Measurements from ENCODE around the gene THAP4.

DNA sequence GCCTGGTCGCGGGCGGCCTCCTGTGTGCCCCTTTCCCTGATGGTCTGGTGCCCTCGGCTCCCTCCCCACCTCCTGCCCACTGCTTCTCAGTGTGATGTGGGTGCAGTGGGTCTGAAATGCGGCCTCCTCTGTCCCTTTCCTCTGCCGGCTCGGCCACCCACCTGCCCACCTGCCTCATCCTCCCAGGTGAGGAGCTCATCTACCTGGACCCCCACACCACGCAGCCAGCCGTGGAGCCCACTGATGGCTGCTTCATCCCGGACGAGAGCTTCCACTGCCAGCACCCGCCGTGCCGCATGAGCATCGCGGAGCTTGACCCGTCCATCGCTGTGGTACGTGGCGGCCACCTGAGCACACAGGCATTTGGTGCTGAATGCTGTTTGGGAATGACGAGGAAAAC lies 31.4 kb upstream of the THAP4 start:
- no peak for TF ChIP-seq POLR2A (IDR thresholded peaks at IDR 0.05)
- TF ChIP-seq, protein P1, sequence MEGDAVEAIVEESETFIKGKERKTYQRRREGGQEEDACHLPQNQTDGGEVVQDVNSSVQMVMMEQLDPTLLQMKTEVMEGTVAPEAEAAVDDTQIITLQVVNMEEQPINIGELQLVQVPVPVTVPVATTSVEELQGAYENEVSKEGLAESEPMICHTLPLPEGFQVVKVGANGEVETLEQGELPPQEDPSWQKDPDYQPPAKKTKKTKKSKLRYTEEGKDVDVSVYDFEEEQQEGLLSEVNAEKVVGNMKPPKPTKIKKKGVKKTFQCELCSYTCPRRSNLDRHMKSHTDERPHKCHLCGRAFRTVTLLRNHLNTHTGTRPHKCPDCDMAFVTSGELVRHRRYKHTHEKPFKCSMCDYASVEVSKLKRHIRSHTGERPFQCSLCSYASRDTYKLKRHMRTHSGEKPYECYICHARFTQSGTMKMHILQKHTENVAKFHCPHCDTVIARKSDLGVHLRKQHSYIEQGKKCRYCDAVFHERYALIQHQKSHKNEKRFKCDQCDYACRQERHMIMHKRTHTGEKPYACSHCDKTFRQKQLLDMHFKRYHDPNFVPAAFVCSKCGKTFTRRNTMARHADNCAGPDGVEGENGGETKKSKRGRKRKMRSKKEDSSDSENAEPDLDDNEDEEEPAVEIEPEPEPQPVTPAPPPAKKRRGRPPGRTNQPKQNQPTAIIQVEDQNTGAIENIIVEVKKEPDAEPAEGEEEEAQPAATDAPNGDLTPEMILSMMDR (IDR thresholded peaks at IDR 0.05), result no peak

Data from body of pancreas (tissue), 4 donors.